ENCODE measurements around the gene RCBTB2.

Gene RCBTB2

GRCh38 chr13:48547663-48548092 lies 14.8 kb upstream of the RCBTB2 start:
- H3K27ac ChIP-seq (ENCODE audit: insufficient read depth, low read length, poor library complexity, severe bottlenecking), result no peak overlapping the region
- H3K27me3 ChIP-seq (replicated peaks; ENCODE audit: control insufficient read depth, insufficient read depth, low read length, poor library complexity, severe bottlenecking), result no peaks in the 10 kb centered on the region
- peaks cover 11% of the 10 kb centered on the region for H3K9me3 ChIP-seq (ENCODE audit: control insufficient read depth, low read length)
- H3K4me3 ChIP-seq (ENCODE audit: insufficient read depth, low read depth, low read length, poor library complexity, severe bottlenecking), result no peak overlapping the region
- DNase-seq, result no peak
- H3K4me1 ChIP-seq (ENCODE audit: control insufficient read depth, insufficient read depth, low read length, poor library complexity, severe bottlenecking), result no peaks in the 10 kb centered on the region
- H3K36me3 ChIP-seq (ENCODE audit: control insufficient read depth, insufficient read depth, low read length), result no peaks in the 10 kb centered on the region

- H3K9me3 ChIP-seq (ENCODE audit: control insufficient read depth, low read length), result no peaks in the 10 kb centered on the region
- H3K36me3 ChIP-seq (ENCODE audit: control insufficient read depth, insufficient read depth, low read length), result no peaks in the 10 kb centered on the region
- H3K27me3 ChIP-seq (replicated peaks; ENCODE audit: control insufficient read depth, insufficient read depth, low read length, poor library complexity, severe bottlenecking), result no peaks in the 10 kb centered on the region
- H3K4me1 ChIP-seq (ENCODE audit: control insufficient read depth, insufficient read depth, low read length, poor library complexity, severe bottlenecking), result no peaks in the 10 kb centered on the region
- no peak for DNase-seq
- H3K27ac ChIP-seq (ENCODE audit: insufficient read depth, low read length, poor library complexity, severe bottlenecking), result no peak overlapping the region
- no peak overlapping the region for H3K4me3 ChIP-seq (ENCODE audit: insufficient read depth, low read depth, low read length, poor library complexity, severe bottlenecking)
Observed at GRCh38 chr13:48545608-48546007, 12.7 kb upstream of the RCBTB2 start.

GRCh38 chr13:48542581-48543341 lies 9.9 kb upstream of the RCBTB2 start:
- Histone ChIP-seq H3K27me3 (replicated peaks; ENCODE audit: control insufficient read depth, insufficient read depth, low read length, poor library complexity, severe bottlenecking) (no peaks in the 10 kb centered on the region), H3K27ac (ENCODE audit: insufficient read depth, low read length, poor library complexity, severe bottlenecking) (no peak overlapping the region), H3K36me3 (ENCODE audit: control insufficient read depth, insufficient read depth, low read length) (no peaks in the 10 kb centered on the region), H3K9me3 (ENCODE audit: control insufficient read depth, low read length) (no peaks in the 10 kb centered on the region), H3K4me1 (ENCODE audit: control insufficient read depth, insufficient read depth, low read length, poor library complexity, severe bottlenecking) (no peaks in the 10 kb centered on the region), H3K4me3 (ENCODE audit: insufficient read depth, low read depth, low read length, poor library complexity, severe bottlenecking) (no peak overlapping the region)
- no peak for DNase-seq

GRCh38 chr13:48542138-48542537 lies 9.3 kb upstream of the RCBTB2 start:
- no peak for DNase-seq
- Histone ChIP-seq H3K4me1 (ENCODE audit: control insufficient read depth, insufficient read depth, low read length, poor library complexity, severe bottlenecking) (no peaks in the 10 kb centered on the region), H3K36me3 (ENCODE audit: control insufficient read depth, insufficient read depth, low read length) (no peaks in the 10 kb centered on the region), H3K9me3 (ENCODE audit: control insufficient read depth, low read length) (no peaks in the 10 kb centered on the region), H3K27ac (ENCODE audit: insufficient read depth, low read length, poor library complexity, severe bottlenecking) (no peak overlapping the region), H3K4me3 (ENCODE audit: insufficient read depth, low read depth, low read length, poor library complexity, severe bottlenecking) (no peak overlapping the region), H3K27me3 (replicated peaks; ENCODE audit: control insufficient read depth, insufficient read depth, low read length, poor library complexity, severe bottlenecking) (no peaks in the 10 kb centered on the region)

GRCh38 chr13:48539550-48539949 lies 6.7 kb upstream of the RCBTB2 start:
- Histone ChIP-seq H3K27me3 (replicated peaks; ENCODE audit: control insufficient read depth, insufficient read depth, low read length, poor library complexity, severe bottlenecking) (no peaks in the 10 kb centered on the region), H3K4me3 (ENCODE audit: insufficient read depth, low read depth, low read length, poor library complexity, severe bottlenecking) (no peak overlapping the region), H3K4me1 (ENCODE audit: control insufficient read depth, insufficient read depth, low read length, poor library complexity, severe bottlenecking) (no peaks in the 10 kb centered on the region), H3K27ac (ENCODE audit: insufficient read depth, low read length, poor library complexity, severe bottlenecking) (no peak overlapping the region), H3K9me3 (ENCODE audit: control insufficient read depth, low read length) (no peaks in the 10 kb centered on the region), H3K36me3 (ENCODE audit: control insufficient read depth, insufficient read depth, low read length) (no peaks in the 10 kb centered on the region)
- DNase-seq, result no peak

GRCh38 chr13:48536621-48537250 lies 3.9 kb upstream of the RCBTB2 start:
- no peak for DNase-seq
- H3K4me1 ChIP-seq (ENCODE audit: control insufficient read depth, insufficient read depth, low read length, poor library complexity, severe bottlenecking), result peaks cover 10% of the 10 kb centered on the region
- H3K27me3 ChIP-seq (replicated peaks; ENCODE audit: control insufficient read depth, insufficient read depth, low read length, poor library complexity, severe bottlenecking), result no peaks in the 10 kb centered on the region
- no peak overlapping the region for H3K4me3 ChIP-seq (ENCODE audit: insufficient read depth, low read depth, low read length, poor library complexity, severe bottlenecking)
- H3K36me3 ChIP-seq (ENCODE audit: control insufficient read depth, insufficient read depth, low read length), result no peaks in the 10 kb centered on the region
- H3K9me3 ChIP-seq (ENCODE audit: control insufficient read depth, low read length), result no peaks in the 10 kb centered on the region
- H3K27ac ChIP-seq (ENCODE audit: insufficient read depth, low read length, poor library complexity, severe bottlenecking), result no peak overlapping the region

- Histone ChIP-seq H3K4me3 (ENCODE audit: insufficient read depth, low read depth, low read length, poor library complexity, severe bottlenecking) (no peak overlapping the region), H3K9me3 (ENCODE audit: control insufficient read depth, low read length) (no peaks in the 10 kb centered on the region), H3K27me3 (replicated peaks; ENCODE audit: control insufficient read depth, insufficient read depth, low read length, poor library complexity, severe bottlenecking) (no peaks in the 10 kb centered on the region), H3K27ac (ENCODE audit: insufficient read depth, low read length, poor library complexity, severe bottlenecking) (no peak overlapping the region), H3K36me3 (ENCODE audit: control insufficient read depth, insufficient read depth, low read length) (no peaks in the 10 kb centered on the region), H3K4me1 (ENCODE audit: control insufficient read depth, insufficient read depth, low read length, poor library complexity, severe bottlenecking) (peaks cover 15% of the 10 kb centered on the region)
- no peak for DNase-seq
Observed at GRCh38 chr13:48535766-48536165, 2.9 kb upstream of the RCBTB2 start.

GRCh38 chr13:48534911-48535501 lies 2.1 kb upstream of the RCBTB2 start:
- Histone ChIP-seq H3K27me3 (replicated peaks; ENCODE audit: control insufficient read depth, insufficient read depth, low read length, poor library complexity, severe bottlenecking) (no peaks in the 10 kb centered on the region), H3K27ac (ENCODE audit: insufficient read depth, low read length, poor library complexity, severe bottlenecking) (no peak overlapping the region), H3K9me3 (ENCODE audit: control insufficient read depth, low read length) (no peaks in the 10 kb centered on the region), H3K4me3 (ENCODE audit: insufficient read depth, low read depth, low read length, poor library complexity, severe bottlenecking) (no peak overlapping the region), H3K36me3 (ENCODE audit: control insufficient read depth, insufficient read depth, low read length) (no peaks in the 10 kb centered on the region), H3K4me1 (ENCODE audit: control insufficient read depth, insufficient read depth, low read length, poor library complexity, severe bottlenecking) (peaks cover 18% of the 10 kb centered on the region)
- DNase-seq, result no peak

- Histone ChIP-seq H3K27me3 (replicated peaks; ENCODE audit: control insufficient read depth, insufficient read depth, low read length, poor library complexity, severe bottlenecking) (no peaks in the 10 kb centered on the region), H3K36me3 (ENCODE audit: control insufficient read depth, insufficient read depth, low read length) (no peaks in the 10 kb centered on the region), H3K27ac (ENCODE audit: insufficient read depth, low read length, poor library complexity, severe bottlenecking) (peak overlapping the region; percentile 0), H3K4me3 (ENCODE audit: insufficient read depth, low read depth, low read length, poor library complexity, severe bottlenecking) (no peak overlapping the region), H3K4me1 (ENCODE audit: control insufficient read depth, insufficient read depth, low read length, poor library complexity, severe bottlenecking) (peaks cover 18% of the 10 kb centered on the region), H3K9me3 (ENCODE audit: control insufficient read depth, low read length) (no peaks in the 10 kb centered on the region)
- DNase-seq, result no peak
Observed at GRCh38 chr13:48533961-48534600, 1.2 kb upstream of the RCBTB2 start.

GRCh38 chr13:48532256-48532505 lies 699 bp downstream of the RCBTB2 start:
- Histone ChIP-seq H3K4me3 (ENCODE audit: insufficient read depth, low read depth, low read length, poor library complexity, severe bottlenecking) (peak overlapping the region; percentile 83), H3K4me1 (ENCODE audit: control insufficient read depth, insufficient read depth, low read length, poor library complexity, severe bottlenecking) (peaks cover 18% of the 10 kb centered on the region), H3K36me3 (ENCODE audit: control insufficient read depth, insufficient read depth, low read length) (no peaks in the 10 kb centered on the region), H3K27me3 (replicated peaks; ENCODE audit: control insufficient read depth, insufficient read depth, low read length, poor library complexity, severe bottlenecking) (no peaks in the 10 kb centered on the region), H3K9me3 (ENCODE audit: control insufficient read depth, low read length) (no peaks in the 10 kb centered on the region), H3K27ac (ENCODE audit: insufficient read depth, low read length, poor library complexity, severe bottlenecking) (peak overlapping the region; percentile 96)
- no peak for DNase-seq

Measured in effector memory CD4-positive, alpha-beta T cell (primary cell).